Measurements from ENCODE around the gene KCNE4. TPM values are rescaled to one million over a fixed set of nuclear protein-coding genes. Genes with fewer than 3 reads are reported as not detected.

The KCNE4 gene
- total and polyA plus RNA-seq, 9 of the 15 experiments (the other 6 are each of a cell fraction or from before 2014, with no cell fraction given) = not detected

DNA sequence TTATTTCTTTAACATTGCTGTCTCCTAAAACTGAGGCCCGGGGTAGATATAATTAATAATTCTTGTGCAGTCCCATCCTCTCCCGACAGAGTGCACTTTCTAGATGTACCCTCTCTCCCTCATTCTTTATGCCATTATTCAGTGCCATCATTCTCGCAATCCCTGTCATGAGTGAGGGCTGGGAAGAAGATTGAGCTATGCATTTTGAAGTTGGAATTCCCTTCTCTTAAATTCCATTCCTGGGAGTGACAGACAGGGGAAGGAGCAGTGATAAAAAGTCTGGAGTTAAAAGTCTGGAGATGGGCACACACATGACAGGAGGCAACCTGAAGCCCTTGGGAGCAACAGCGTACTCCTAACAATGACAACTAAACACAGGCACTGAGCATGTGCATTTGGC is 2.6 kb upstream of the KCNE4 start:
- Histone ChIP-seq H3K27ac (ENCODE audit: extremely low read depth, low read depth, low read length) (no peak overlapping the region), H3K9ac (ENCODE audit: insufficient read depth in 1 of 2, low read depth in 2 of 2, low read length in 2 of 2) (no peak overlapping the region), H3K9me3 (replicated peaks; ENCODE audit: control insufficient read depth, insufficient read depth, low read depth, low read length) (no peaks in the 10 kb centered on the region), H3K79me2 (ENCODE audit: control insufficient read depth, insufficient read depth, low read length) (no peaks in the 10 kb centered on the region), H3K4me2 (ENCODE audit: insufficient read depth, low read length) (no peak overlapping the region), H3K9me1 (ENCODE audit: control insufficient read depth, insufficient read depth, low read length) (no peaks in the 10 kb centered on the region), H3K27me3 (ENCODE audit: control insufficient read depth in 2 of 2, insufficient read depth in 2 of 2, low read length in 2 of 2) (no peaks in the 10 kb centered on the region), H3K4me3 (no peak overlapping the region), H4K20me1 (replicated peaks; ENCODE audit: control insufficient read depth, insufficient read depth, low read length) (no peaks in the 10 kb centered on the region), H2AFZ (ENCODE audit: low read depth, low read length) (no peak overlapping the region), H3K36me3 (ENCODE audit: control insufficient read depth, insufficient read depth, low read length) (no peaks in the 10 kb centered on the region), H3K4me1 (replicated peaks in 1 of 2; ENCODE audit: control insufficient read depth in 2 of 2, insufficient read depth in 2 of 2, low read length in 2 of 2) (peaks cover 17 to 30% of the 10 kb centered on the region in 2 experiments; a peak in 4 of 5 replicates)
- intact Hi-C loops (cut with micrococcal nuclease) = no loop called here
- POLR2A ChIA-PET = interaction anchor here (1.5 kb wide), 1 partner anchor 10 kb away, joined by 4 read pairs; no protein-coding TSS in a partner anchor
- CTCF ChIA-PET (ENCODE audit: low intra/inter-chr PET ratio) = no interaction called here
- no TSS peak for BruUV-seq (replicated peaks)
- FAIRE-seq (no peak), ATAC-seq (no peak), DNase-seq (ENCODE audit: extremely low read depth in 1 of 4, low spot score in 3 of 4) (no peak)
- in situ Hi-C loops (cut with MboI) = no loop called here
- TF ChIP-seq, protein P1, sequence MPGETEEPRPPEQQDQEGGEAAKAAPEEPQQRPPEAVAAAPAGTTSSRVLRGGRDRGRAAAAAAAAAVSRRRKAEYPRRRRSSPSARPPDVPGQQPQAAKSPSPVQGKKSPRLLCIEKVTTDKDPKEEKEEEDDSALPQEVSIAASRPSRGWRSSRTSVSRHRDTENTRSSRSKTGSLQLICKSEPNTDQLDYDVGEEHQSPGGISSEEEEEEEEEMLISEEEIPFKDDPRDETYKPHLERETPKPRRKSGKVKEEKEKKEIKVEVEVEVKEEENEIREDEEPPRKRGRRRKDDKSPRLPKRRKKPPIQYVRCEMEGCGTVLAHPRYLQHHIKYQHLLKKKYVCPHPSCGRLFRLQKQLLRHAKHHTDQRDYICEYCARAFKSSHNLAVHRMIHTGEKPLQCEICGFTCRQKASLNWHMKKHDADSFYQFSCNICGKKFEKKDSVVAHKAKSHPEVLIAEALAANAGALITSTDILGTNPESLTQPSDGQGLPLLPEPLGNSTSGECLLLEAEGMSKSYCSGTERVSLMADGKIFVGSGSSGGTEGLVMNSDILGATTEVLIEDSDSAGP (CRISPR knock-in tag; IDR thresholded peaks at IDR 0.05) = no peak
- TF ChIP-seq SMAD3 (CRISPR knock-in tag; conservative IDR thresholded peaks at IDR 0.05) = no peak
- no peak for TF ChIP-seq MTA2 (IDR thresholded peaks at IDR 0.05; ENCODE audit: low read depth)
- TF ChIP-seq, protein P2, sequence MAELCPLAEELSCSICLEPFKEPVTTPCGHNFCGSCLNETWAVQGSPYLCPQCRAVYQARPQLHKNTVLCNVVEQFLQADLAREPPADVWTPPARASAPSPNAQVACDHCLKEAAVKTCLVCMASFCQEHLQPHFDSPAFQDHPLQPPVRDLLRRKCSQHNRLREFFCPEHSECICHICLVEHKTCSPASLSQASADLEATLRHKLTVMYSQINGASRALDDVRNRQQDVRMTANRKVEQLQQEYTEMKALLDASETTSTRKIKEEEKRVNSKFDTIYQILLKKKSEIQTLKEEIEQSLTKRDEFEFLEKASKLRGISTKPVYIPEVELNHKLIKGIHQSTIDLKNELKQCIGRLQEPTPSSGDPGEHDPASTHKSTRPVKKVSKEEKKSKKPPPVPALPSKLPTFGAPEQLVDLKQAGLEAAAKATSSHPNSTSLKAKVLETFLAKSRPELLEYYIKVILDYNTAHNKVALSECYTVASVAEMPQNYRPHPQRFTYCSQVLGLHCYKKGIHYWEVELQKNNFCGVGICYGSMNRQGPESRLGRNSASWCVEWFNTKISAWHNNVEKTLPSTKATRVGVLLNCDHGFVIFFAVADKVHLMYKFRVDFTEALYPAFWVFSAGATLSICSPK (IDR thresholded peaks at IDR 0.05; ENCODE audit: borderline replicate concordance) = no peak
- TF ChIP-seq, protein P3, sequence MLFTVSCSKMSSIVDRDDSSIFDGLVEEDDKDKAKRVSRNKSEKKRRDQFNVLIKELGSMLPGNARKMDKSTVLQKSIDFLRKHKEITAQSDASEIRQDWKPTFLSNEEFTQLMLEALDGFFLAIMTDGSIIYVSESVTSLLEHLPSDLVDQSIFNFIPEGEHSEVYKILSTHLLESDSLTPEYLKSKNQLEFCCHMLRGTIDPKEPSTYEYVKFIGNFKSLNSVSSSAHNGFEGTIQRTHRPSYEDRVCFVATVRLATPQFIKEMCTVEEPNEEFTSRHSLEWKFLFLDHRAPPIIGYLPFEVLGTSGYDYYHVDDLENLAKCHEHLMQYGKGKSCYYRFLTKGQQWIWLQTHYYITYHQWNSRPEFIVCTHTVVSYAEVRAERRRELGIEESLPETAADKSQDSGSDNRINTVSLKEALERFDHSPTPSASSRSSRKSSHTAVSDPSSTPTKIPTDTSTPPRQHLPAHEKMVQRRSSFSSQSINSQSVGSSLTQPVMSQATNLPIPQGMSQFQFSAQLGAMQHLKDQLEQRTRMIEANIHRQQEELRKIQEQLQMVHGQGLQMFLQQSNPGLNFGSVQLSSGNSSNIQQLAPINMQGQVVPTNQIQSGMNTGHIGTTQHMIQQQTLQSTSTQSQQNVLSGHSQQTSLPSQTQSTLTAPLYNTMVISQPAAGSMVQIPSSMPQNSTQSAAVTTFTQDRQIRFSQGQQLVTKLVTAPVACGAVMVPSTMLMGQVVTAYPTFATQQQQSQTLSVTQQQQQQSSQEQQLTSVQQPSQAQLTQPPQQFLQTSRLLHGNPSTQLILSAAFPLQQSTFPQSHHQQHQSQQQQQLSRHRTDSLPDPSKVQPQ (CRISPR knock-in tag; IDR thresholded peaks at IDR 0.05; ENCODE audit: borderline replicate concordance) = no peak
- TF ChIP-seq ESRRA (IDR thresholded peaks at IDR 0.05; ENCODE audit: borderline replicate concordance, low read depth) = no peak
- TF ChIP-seq FOXM1 (IDR thresholded peaks at IDR 0.05; ENCODE audit: low read depth) = no peak
- no peak for TF ChIP-seq FOXM1 (CRISPR knock-in tag; IDR thresholded peaks at IDR 0.05; ENCODE audit: low read depth)
- no peak for TF ChIP-seq ZNF436 (CRISPR knock-in tag; IDR thresholded peaks at IDR 0.05)
- no peak for TF ChIP-seq ZNF766 (CRISPR knock-in tag; conservative IDR thresholded peaks at IDR 0.05)
- TF ChIP-seq E2F3 (CRISPR knock-in tag; IDR thresholded peaks at IDR 0.05) = no peak
- TF ChIP-seq NCOA2 (IDR thresholded peaks at IDR 0.05; ENCODE audit: partially characterized antibody in 2 of 2) = no peak
- TF ChIP-seq SNIP1 (IDR thresholded peaks at IDR 0.05; ENCODE audit: low read depth) = no peak
- no peak for TF ChIP-seq TCF7 (IDR thresholded peaks at IDR 0.05; ENCODE audit: borderline replicate concordance)
- WGBS (ENCODE audit: insufficient coverage, low coverage, missing lambda C conversion rate) = 43% methylated on average over 4 of the region's 4 CpGs
